ENCODE data around the gene ABCB11.

GRCh38 chr2:169023161-169023560 is 8.0 kb downstream of the ABCB11 start:
- TF ChIP-seq POLR2A (IDR thresholded peaks at IDR 0.05; ENCODE audit: low read length) (no peak), GATA1 (IDR thresholded peaks at IDR 0.05; ENCODE audit: low read depth, low read length) (no peak)

Data from erythroblast (primary cell).